GM13977 (cell line): ENCODE measurements around the gene MADD.
"Not testable (repeated sequence)": the region's sequence is repeated elsewhere in the genome, so short reads cannot be mapped to it uniquely, and the experiment has no call there.

Experiments
- DNase-seq: peaks from one replicate; pipeline ENCODE4 v3.0.0; 2012; ENCODE audit warnings: low spot score
- in situ Hi-C: fragments of 300-500 bp; cut with MboI; formaldehyde crosslinking; loops from one replicate; pipeline ENCODE4 v1.12.0; 2022; ENCODE audit warnings: low sequenced_read_pairs, low pct_unique_long_range_greater_than_20kb, mixed read lengths, inconsistent platforms; ENCODE audit not compliant: unreplicated experiment
- TF ChIP-seq, protein P1 (sequence below): IDR thresholded peaks from 2 replicates; pipeline ENCODE4 v1.5.1; 2012; ENCODE audit warnings: mild to moderate bottlenecking, control low read depth; ENCODE audit not compliant: insufficient read depth; ENCODE audit errors: extremely low read depth, missing control alignments

The MADD gene

DNA sequence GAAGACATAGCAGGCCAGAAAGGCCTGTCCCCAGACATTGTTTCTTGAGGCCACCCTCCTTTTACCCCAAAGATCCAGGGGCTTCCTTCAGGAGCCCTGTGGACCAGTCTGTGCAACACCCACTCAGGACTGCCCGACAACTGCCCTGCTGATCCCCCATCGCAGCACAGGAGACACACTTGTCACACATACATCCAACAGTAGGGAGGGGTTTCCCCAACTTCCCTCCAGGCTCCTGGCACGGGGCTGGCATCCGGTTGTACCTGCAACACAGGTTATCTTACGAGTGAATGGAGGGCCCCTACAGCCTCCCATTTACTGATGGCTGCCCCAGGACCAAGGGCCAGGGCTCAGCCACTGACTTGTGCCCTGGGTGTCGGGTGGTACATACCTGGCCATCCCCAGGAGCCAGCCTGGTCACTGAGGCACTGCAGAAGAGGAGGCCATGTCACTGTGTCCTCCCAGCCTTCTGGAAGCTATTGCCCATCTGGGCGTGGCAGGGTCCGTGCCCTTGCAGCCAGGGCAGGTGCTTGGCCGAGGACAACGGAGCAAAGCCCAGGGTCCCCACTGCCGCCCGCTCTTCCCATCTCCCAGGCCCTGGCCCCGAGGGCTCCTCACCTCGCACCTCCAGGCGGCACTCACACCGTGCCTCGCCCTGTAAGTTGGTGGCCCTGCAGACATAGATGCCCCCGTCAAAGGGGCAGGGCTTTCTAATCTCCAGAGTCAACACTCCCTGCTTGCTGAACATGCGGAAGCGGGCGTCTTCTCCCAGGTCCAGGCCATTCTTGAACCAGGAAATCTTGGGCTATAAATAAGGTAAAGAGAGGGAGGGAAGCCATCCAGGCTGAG is 61.7 kb downstream of the MADD start:
- TF ChIP-seq, protein P1, sequence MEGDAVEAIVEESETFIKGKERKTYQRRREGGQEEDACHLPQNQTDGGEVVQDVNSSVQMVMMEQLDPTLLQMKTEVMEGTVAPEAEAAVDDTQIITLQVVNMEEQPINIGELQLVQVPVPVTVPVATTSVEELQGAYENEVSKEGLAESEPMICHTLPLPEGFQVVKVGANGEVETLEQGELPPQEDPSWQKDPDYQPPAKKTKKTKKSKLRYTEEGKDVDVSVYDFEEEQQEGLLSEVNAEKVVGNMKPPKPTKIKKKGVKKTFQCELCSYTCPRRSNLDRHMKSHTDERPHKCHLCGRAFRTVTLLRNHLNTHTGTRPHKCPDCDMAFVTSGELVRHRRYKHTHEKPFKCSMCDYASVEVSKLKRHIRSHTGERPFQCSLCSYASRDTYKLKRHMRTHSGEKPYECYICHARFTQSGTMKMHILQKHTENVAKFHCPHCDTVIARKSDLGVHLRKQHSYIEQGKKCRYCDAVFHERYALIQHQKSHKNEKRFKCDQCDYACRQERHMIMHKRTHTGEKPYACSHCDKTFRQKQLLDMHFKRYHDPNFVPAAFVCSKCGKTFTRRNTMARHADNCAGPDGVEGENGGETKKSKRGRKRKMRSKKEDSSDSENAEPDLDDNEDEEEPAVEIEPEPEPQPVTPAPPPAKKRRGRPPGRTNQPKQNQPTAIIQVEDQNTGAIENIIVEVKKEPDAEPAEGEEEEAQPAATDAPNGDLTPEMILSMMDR: no peak
- no peak for DNase-seq
- in situ Hi-C loops: no loop called here

DNA sequence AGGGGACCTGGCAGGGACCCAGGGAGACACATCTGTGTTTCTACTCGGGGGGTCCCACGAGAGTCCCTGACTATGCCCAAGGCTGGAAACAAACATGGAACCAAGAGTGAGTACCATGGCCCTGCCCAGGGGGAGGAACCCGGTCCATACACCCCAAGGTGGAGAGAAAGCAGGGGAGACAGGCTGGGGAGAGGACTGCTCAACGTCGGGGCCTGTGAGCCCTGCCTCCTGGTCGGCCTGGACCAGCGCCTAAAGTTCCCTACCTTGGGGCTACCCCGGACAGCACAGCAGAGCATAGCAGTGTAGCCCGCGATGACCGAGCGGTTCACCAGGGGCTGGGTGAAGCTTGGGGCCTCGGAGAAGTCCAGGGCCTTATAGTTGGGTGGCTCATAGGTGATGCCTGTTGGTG is 62.4 kb downstream of the MADD start:
- in situ Hi-C loops: no loop called here
- DNase-seq: no peak
- TF ChIP-seq, protein P1: no peak

DNA sequence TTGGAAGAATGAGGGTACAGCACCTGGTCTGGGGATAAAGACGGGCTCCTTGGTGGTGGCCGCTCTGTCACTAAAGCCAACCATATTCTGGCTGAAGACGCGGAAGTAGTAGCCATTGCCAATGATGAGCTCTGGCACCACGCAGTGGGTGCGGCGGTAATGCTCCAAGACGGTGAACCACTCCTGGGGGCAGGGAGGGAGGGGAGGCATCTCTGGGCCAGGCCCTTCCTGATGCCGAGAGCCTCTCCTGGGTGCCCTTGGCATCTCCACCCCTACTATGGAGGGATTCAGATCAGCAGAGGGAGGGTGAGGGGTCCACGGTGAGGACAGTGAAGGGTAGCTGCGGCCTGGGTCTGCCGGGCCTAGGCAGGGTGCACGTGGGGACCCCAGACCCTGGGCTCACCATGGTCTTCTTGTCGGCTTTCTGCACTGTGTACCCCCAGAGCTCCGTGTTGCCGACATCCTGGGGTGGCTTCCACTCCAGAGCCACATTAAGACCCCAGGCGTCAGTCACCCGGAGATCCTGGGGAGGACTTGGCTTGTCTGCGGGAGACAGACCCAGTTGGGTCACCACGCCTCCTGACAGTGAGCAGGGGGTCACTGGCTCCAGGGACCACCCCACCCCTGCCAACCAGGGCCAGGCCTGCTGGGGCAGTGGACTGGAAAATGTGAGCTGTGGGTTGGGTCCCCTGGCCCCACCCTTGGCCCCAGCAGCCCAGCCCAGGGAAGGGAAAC is 63.0 kb downstream of the MADD start:
- TF ChIP-seq, protein P1: no peak
- no peak for DNase-seq
- in situ Hi-C loops: no loop called here

DNA sequence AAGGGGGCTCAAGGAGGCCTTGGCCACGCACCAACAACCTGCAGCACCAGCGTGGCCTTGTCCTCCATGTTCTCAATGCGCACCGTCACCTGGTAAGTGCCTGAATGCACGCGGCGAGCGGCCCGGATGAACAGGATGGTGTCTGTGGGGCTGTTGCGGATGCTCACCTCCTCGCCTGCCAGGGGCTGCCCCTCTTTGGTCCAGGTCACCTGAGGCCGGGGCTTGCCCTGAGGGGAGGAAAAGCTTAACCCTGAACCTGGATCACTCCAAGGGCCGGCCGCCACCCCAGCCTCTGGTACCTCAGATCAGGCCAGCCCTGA is 63.6 kb downstream of the MADD start:
- TF ChIP-seq, protein P1: no peak
- no peak for DNase-seq
- in situ Hi-C loops: no loop called here

DNA sequence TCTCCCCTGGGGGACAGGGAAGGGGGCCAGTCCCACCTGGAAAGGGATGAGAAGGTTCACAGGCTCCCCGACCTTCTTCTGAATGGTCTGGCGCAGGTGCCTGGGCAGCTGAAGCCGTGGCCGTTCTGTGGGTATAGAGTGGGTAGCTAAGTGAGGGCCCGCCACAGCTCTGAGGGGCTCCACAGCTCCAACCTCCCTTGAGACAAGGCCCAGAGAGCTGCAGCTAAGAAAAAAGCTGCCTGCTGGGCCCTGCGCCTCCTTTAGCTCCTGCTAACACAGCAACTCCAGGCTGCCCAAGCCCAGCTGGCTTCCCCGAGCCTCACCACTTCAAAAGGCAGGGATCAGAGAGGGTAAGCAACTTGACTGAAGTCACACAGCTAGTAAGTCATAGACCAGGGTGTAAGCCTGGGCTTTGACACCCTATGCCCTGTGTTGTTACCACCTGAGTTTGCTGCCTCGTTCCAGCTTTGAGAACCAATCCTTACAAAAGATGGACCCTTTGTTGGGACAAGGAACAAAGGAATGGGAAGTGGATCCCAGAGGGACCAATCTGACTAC is 64.0 kb downstream of the MADD start:
- no peak for DNase-seq
- TF ChIP-seq, protein P1: no peak
- in situ Hi-C loops: no loop called here

DNA sequence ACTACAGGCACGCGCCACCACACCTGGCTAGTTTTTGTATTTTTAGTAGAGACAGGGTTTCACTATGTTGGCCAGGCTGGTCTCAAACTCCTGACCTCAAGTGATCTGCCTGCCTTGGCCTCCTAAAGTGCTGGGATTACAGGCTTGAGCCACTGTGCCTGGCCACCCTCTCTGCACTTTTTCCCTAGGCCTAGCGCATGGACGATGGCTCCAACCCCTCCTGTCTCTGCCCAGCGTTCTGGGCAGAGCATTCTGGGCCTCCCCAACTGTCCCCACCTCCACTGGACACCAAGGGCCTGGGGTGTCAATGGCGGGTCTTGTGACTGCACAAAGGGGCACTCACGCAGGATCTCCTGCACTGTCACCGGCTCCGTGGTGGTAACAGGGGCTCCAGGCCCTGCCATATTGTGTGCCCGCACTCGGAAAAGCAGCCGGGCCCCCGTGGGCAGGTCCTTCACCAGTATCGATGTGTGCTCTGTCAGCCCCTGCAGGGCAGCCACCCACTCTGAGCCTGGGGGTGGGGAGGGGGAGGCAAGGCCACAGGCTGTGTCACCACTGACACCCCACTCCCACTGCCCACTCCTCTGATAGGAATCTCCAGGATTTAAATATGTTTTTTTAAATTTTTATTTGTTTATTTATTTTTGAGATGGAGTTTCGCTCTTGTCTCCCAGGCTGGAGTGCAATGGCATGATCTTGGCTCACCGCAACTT is 64.9 kb downstream of the MADD start:
- DNase-seq, in situ Hi-C loops: not testable (repeated sequence)
